Superior temporal gyrus (tissue), 1 donor: Measurements from ENCODE around the gene ATF7.

Experiments
- DNase-seq: peaks from one replicate; pipeline ENCODE4 v3.0.0-alpha.2; 2016; ENCODE audit errors: extremely low spot score

ATF7 gene

DNA sequence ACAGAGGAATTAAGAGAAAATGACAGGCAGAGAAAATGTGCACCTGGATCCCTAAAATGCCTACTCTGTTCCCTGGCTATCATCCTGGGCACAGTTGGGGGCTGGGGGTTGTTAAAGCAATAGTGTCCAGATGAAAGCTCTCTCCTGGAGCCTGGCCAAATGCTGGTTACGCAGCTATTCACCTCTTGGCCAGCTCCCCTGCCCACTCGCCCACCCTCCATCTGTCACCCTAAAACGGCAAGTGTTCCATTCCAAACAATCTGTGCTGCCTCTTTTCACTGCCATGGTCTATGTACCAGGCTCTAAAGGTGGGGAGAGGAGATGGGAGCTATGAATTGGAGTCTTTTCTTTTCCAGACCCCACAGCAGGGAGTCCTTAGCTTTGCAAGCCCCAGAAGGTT is 94.2 kb downstream of the ATF7 start:
- no peak for DNase-seq

DNA sequence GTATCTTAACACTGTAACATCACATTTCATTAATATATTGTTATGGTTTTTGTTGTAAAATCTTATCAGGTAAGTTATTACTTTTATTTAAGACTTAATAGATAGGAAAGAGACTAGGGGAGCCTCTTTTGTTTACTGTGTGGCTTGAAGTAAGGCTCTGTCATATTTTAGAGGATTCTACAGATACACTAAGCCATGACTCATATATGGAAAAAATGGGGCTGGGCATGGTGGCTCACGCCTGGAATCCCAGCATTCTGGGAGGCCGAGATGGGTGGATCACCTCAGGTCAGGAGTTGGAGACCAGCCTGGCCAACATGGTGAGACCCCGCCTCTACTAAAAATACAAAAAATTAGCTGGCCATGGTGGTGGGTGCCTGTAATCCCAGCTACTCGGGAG is 95.3 kb downstream of the ATF7 start:
- no peak for DNase-seq

GRCh38 chr12:53530061-53530460 is 96.1 kb downstream of the ATF7 start:
- DNase-seq, result no peak

- DNase-seq, result no peak
Measured at GRCh38 chr12:53524476-53524875, 101.7 kb downstream of the ATF7 start.

- no peak for DNase-seq
Measured at GRCh38 chr12:53523131-53523530, 103.1 kb downstream of the ATF7 start.

DNA sequence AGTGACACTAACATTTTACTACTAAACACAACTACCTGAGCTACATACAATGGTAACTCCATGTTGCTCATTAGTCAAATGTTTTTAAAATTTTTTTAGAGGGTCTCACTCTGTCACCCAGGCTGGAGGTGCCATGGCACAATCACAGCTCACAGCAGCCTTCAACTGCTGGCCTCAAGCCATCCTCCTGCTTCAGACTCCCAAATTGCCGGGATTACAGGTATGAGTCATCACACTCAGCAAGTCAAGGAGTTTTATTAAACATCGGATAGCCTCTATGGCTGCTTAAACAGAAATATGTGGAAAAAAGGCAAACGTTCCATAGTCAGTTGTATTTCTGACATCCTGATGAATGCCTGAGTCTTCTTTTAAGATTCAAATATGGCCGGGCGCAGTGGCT is 107.8 kb downstream of the ATF7 start:
- no peak for DNase-seq

DNA sequence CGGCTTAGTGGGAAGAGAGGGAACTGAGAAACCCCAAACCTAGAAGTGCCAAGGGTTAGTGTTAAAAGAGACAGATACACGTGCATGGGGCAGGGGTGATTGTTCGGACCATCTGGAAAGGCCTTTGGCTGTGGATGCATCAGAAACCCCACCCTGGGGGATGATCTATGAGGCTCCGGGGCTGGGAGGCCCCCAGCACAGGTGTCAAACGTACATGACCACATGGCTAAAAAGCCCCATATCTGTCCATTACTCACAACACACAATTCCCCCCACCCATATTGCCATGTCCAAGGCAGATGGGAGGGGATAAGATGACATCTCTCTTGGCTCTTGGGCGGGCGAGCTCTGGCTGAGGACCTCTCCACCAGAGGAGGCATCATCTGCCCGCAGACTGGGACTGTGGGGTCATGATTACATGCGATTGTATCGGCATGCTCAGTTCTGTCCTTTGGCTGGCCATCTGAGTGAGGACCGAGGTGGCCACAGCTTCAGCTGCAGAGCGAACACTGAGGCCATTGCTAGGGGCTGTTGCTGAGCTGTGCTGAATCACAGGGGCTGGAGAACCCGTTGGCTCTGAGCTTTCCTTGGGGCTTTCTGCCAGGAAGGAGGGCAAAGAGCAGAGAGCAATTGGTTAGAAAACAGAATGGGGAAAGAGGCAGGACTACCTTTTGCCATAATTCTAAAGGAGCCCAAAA is 109.3 kb downstream of the ATF7 start:
- no peak for DNase-seq

- no peak for DNase-seq
Measured at GRCh38 chr12:53515291-53515680, 110.9 kb downstream of the ATF7 start.

- no peak for DNase-seq
Measured at GRCh38 chr12:53514628-53515290, 111.4 kb downstream of the ATF7 start.

DNA sequence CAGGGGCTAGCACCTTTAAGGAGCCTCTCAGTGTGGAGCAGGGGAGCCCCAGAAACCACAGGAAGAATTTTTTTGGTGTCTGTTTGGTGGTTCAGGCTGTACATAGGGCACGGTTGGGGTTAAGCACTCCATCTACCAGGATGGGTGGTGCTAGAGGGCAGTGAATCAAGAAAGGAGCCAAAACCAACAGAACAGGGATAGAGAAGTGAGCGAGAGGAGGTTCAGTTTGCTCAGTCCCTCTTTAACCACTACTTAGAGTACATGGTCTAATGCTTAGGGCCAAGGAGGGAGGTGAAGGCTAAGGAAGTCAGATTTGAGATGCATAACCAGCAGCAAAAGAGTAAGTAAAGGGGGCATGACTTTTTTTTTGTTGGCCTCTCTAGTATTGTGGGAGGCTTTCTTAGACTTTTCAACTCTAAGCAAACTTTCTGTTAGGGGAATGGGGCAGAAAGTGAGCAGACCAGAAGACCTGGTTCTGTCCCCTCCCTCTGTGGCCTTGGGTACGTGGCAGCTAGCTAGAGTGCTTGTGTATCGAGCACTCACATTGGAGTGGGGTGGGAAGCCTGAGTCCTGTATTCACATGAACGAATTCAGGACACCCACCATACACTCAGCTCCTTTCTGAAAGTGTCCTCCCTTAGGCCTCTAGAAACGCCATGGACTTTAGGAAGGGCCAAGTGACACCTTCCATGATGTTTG is 112.3 kb downstream of the ATF7 start:
- no peak for DNase-seq

DNA sequence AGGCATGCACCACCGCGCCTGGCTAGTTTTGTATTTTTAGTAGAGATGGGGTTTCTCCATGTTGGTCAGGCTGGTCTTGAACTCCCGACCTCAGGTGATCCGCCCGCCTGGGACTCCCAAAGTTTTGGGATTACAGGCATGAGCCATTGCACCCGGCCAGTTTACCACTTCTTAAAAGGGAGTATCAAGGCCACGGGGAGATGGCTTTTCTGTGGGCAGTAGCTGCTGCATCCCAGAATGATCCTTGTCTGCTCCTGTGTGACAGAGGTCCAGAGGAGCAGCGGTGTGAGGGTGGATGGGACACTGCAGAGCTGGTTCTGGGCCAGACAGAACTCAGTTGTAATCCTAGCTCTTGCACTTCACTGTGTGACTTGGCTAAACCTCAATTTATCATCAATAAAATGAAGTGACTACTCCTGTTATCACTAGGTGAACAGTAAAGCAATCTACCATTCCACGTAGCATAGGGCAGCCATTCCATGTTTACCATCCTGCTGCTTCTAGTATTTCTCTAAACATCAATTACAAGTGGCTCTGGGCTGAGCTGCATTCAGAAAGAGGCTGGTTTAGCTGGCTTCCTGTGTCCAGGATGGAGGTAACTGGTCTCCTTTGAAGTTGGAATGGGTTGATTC is 115.9 kb downstream of the ATF7 start:
- no peak for DNase-seq

DNA sequence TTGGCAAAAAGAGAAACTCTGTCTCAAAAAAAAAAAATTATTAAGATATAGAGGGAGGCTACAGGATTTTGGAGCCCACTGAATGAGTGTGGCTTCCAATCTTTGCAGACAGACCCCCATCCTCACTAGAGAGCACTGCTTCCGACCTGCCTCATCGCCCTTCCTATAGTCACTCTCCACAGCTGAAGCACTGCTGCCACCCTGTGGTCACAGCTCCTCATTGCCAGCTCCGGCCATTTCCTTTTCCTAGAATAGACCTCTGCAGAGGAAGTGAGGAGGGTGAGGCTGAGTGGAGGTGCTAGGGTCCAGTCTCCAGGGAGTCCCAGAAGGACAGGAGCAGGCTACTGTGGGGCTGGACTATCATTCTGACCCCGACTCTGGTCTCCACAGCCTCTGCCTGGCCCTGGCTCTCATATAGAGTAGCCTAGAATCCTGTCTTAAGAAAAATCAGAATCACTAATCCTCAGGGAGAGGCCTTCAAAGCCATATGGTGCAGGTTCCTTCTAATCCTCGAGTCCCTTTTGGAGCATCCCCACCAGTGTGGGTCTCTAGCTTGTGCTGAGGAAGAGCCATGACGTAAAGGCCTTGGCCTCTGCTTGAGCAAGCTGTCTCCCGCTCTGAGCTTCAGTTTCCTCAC is 117.5 kb downstream of the ATF7 start:
- DNase-seq, result peak; percentile 96

- no peak for DNase-seq
Measured at GRCh38 chr12:53507603-53507885, 118.6 kb downstream of the ATF7 start.

GRCh38 chr12:53506881-53507602 is 119.1 kb downstream of the ATF7 start, which contains the start of gene NPFF:
Gene NPFF, minus strand, starts transcription at chr12:53507484. Its CDS starts 10 bp downstream, at chr12:53507474.
- no peak for DNase-seq

DNA sequence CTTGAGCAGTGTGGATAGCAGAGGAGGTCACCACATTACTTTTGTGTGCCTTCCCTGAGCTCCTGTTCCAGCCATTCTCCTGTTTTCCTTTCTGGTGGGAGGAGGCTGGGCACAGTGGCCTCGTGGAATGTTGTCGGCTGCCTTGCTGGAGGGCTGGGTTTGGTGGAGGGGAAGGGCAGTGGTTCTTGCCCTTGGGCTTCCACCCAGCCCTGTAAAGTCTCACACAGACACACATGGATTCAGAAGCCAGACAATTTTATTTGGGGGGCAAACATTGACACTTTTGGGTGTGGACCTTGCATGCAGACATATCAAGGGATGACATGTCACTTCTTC is 119.8 kb downstream of the ATF7 start:
- no peak for DNase-seq

DNA sequence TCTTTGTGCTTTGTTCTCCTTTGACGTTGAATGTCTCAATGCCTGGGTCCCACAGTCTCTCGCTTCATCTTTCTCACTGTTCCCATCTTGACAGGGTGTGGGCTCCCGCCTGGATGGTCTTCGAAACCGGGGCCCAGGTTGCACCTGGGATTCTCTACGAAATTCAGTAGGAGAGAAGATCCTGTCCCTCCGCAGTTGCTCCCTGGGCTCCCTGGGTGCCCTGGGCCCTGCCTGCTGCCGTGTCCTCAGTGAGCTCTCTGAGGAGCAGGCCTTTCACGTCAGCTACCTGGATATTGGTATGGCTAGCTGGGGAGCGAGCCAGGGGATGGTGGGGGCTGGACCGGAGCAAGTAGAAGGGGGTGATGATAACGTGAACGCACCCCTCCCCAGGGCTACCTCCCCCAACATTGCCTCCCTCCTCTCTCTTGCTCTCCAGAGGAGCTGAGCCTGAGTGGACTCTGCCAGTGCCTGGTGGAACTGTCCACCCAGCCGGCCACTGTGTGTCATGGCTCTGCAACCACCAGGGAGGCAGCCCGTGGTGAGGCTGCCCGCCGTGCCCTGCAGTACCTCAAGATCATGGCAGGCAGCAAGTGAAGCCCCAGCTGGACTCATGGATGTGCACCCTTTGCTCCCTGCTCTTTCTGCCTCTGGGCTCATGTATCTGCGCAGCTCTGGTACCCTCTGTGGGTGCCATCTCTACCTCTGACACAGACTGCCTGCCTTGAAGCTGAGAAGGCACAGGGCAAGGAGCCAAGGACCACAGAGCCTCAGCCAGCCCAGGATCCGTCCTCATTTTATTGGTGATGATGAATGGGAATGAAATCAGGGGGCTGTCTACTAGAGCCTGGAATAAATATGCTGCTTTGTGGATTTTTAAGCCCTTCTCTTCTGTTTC is 120.4 kb downstream of the ATF7 start:
- no peak for DNase-seq

GRCh38 chr12:53505086-53505485 is 121.1 kb downstream of the ATF7 start:
- no peak for DNase-seq

- DNase-seq, result no peak
Measured at GRCh38 chr12:53504004-53504920, 121.9 kb downstream of the ATF7 start.

- DNase-seq, result no peak
Measured at GRCh38 chr12:53502983-53503728, 123.0 kb downstream of the ATF7 start.
